ENCODE measurements around the gene CTNNA1.

Gene CTNNA1

GRCh38 chr5:138819081-138819480, 65.9 kb downstream of the CTNNA1 start:
- H3K27me3 ChIP-seq (ENCODE audit: insufficient read depth, insufficient read length) = no peaks in the 10 kb centered on the region
- TF ChIP-seq ZNF274 (IDR thresholded peaks at IDR 0.05; ENCODE audit: low read depth, low read length) (no peak), SUZ12 (IDR thresholded peaks at IDR 0.05; ENCODE audit: extremely low read depth, insufficient read depth, insufficient read length) (no peak), YY1 (IDR thresholded peaks at IDR 0.05; ENCODE audit: insufficient read depth, insufficient read length) (no peak)
- no peak for DNase-seq (ENCODE audit: low read depth, low spot score)
- no peak overlapping the region for H3K9ac ChIP-seq (ENCODE audit: insufficient read length, low read depth)
- no peaks in the 10 kb centered on the region for H3K9me3 ChIP-seq (ENCODE audit: insufficient read depth, low read length)
- no peaks in the 10 kb centered on the region for H3K4me1 ChIP-seq (ENCODE audit: insufficient read depth, insufficient read length)
- H3K36me3 ChIP-seq (ENCODE audit: insufficient read depth, insufficient read length, low read length) = peaks cover 31% of the 10 kb centered on the region
- no peak overlapping the region for H3K4me3 ChIP-seq (ENCODE audit: insufficient read length, low read depth)

GRCh38 chr5:138820695-138821094, 67.5 kb downstream of the CTNNA1 start:
- Histone ChIP-seq H3K9ac (ENCODE audit: insufficient read length, low read depth) (no peak overlapping the region), H3K9me3 (ENCODE audit: insufficient read depth, low read length) (no peaks in the 10 kb centered on the region), H3K4me3 (ENCODE audit: insufficient read length, low read depth) (no peak overlapping the region), H3K4me1 (ENCODE audit: insufficient read depth, insufficient read length) (no peaks in the 10 kb centered on the region), H3K27me3 (ENCODE audit: insufficient read depth, insufficient read length) (no peaks in the 10 kb centered on the region), H3K36me3 (ENCODE audit: insufficient read depth, insufficient read length, low read length) (peaks cover 34% of the 10 kb centered on the region)
- no peak for TF ChIP-seq YY1 (IDR thresholded peaks at IDR 0.05; ENCODE audit: insufficient read depth, insufficient read length)
- TF ChIP-seq SUZ12 (IDR thresholded peaks at IDR 0.05; ENCODE audit: extremely low read depth, insufficient read depth, insufficient read length) = no peak
- TF ChIP-seq ZNF274 (IDR thresholded peaks at IDR 0.05; ENCODE audit: low read depth, low read length) = no peak
- no peak for DNase-seq (ENCODE audit: low read depth, low spot score)

GRCh38 chr5:138824516-138824915, 71.3 kb downstream of the CTNNA1 start:
- H3K9ac ChIP-seq (ENCODE audit: insufficient read length, low read depth) = no peak overlapping the region
- no peak for TF ChIP-seq YY1 (IDR thresholded peaks at IDR 0.05; ENCODE audit: insufficient read depth, insufficient read length)
- TF ChIP-seq ZNF274 (IDR thresholded peaks at IDR 0.05; ENCODE audit: low read depth, low read length) = no peak
- no peak for TF ChIP-seq SUZ12 (IDR thresholded peaks at IDR 0.05; ENCODE audit: extremely low read depth, insufficient read depth, insufficient read length)
- H3K36me3 ChIP-seq (ENCODE audit: insufficient read depth, insufficient read length, low read length) = peaks cover 52% of the 10 kb centered on the region
- no peaks in the 10 kb centered on the region for H3K4me1 ChIP-seq (ENCODE audit: insufficient read depth, insufficient read length)
- no peaks in the 10 kb centered on the region for H3K9me3 ChIP-seq (ENCODE audit: insufficient read depth, low read length)
- no peak for DNase-seq (ENCODE audit: low read depth, low spot score)
- H3K27me3 ChIP-seq (ENCODE audit: insufficient read depth, insufficient read length) = no peaks in the 10 kb centered on the region
- no peak overlapping the region for H3K4me3 ChIP-seq (ENCODE audit: insufficient read length, low read depth)

- no peak overlapping the region for H3K4me3 ChIP-seq (ENCODE audit: insufficient read length, low read depth)
- DNase-seq (ENCODE audit: low read depth, low spot score) = no peak
- peaks cover 49% of the 10 kb centered on the region for H3K36me3 ChIP-seq (ENCODE audit: insufficient read depth, insufficient read length, low read length)
- TF ChIP-seq ZNF274 (IDR thresholded peaks at IDR 0.05; ENCODE audit: low read depth, low read length) (no peak), YY1 (IDR thresholded peaks at IDR 0.05; ENCODE audit: insufficient read depth, insufficient read length) (no peak)
- no peaks in the 10 kb centered on the region for H3K9me3 ChIP-seq (ENCODE audit: insufficient read depth, low read length)
- H3K27me3 ChIP-seq (ENCODE audit: insufficient read depth, insufficient read length) = no peaks in the 10 kb centered on the region
- no peaks in the 10 kb centered on the region for H3K4me1 ChIP-seq (ENCODE audit: insufficient read depth, insufficient read length)
- no peak overlapping the region for H3K9ac ChIP-seq (ENCODE audit: insufficient read length, low read depth)
Observed at GRCh38 chr5:138824924-138825863, 72.0 kb downstream of the CTNNA1 start.

GRCh38 chr5:138828556-138828955, 75.3 kb downstream of the CTNNA1 start:
- Histone ChIP-seq H3K36me3 (ENCODE audit: insufficient read depth, insufficient read length, low read length) (peaks cover 44% of the 10 kb centered on the region), H3K4me1 (ENCODE audit: insufficient read depth, insufficient read length) (no peaks in the 10 kb centered on the region), H3K27me3 (ENCODE audit: insufficient read depth, insufficient read length) (no peaks in the 10 kb centered on the region), H3K9me3 (ENCODE audit: insufficient read depth, low read length) (no peaks in the 10 kb centered on the region), H3K9ac (ENCODE audit: insufficient read length, low read depth) (no peak overlapping the region), H3K4me3 (ENCODE audit: insufficient read length, low read depth) (no peak overlapping the region)
- no peak for DNase-seq (ENCODE audit: low read depth, low spot score)
- TF ChIP-seq ZNF274 (IDR thresholded peaks at IDR 0.05; ENCODE audit: low read depth, low read length) (no peak), SUZ12 (IDR thresholded peaks at IDR 0.05; ENCODE audit: extremely low read depth, insufficient read depth, insufficient read length) (no peak), YY1 (IDR thresholded peaks at IDR 0.05; ENCODE audit: insufficient read depth, insufficient read length) (no peak)

GRCh38 chr5:138829341-138829740, 76.1 kb downstream of the CTNNA1 start:
- Histone ChIP-seq H3K27me3 (ENCODE audit: insufficient read depth, insufficient read length) (no peaks in the 10 kb centered on the region), H3K9ac (ENCODE audit: insufficient read length, low read depth) (no peak overlapping the region), H3K4me1 (ENCODE audit: insufficient read depth, insufficient read length) (no peaks in the 10 kb centered on the region), H3K36me3 (ENCODE audit: insufficient read depth, insufficient read length, low read length) (peaks cover 44% of the 10 kb centered on the region), H3K9me3 (ENCODE audit: insufficient read depth, low read length) (no peaks in the 10 kb centered on the region), H3K4me3 (ENCODE audit: insufficient read length, low read depth) (no peak overlapping the region)
- no peak for DNase-seq (ENCODE audit: low read depth, low spot score)
- TF ChIP-seq SUZ12 (IDR thresholded peaks at IDR 0.05; ENCODE audit: extremely low read depth, insufficient read depth, insufficient read length) = no peak
- TF ChIP-seq ZNF274 (IDR thresholded peaks at IDR 0.05; ENCODE audit: low read depth, low read length) = no peak
- no peak for TF ChIP-seq YY1 (IDR thresholded peaks at IDR 0.05; ENCODE audit: insufficient read depth, insufficient read length)

- no peak for TF ChIP-seq YY1 (IDR thresholded peaks at IDR 0.05; ENCODE audit: insufficient read depth, insufficient read length)
- TF ChIP-seq SUZ12 (IDR thresholded peaks at IDR 0.05; ENCODE audit: extremely low read depth, insufficient read depth, insufficient read length) = no peak
- no peak for TF ChIP-seq ZNF274 (IDR thresholded peaks at IDR 0.05; ENCODE audit: low read depth, low read length)
- Histone ChIP-seq H3K4me1 (ENCODE audit: insufficient read depth, insufficient read length) (no peaks in the 10 kb centered on the region), H3K9ac (ENCODE audit: insufficient read length, low read depth) (no peak overlapping the region), H3K27me3 (ENCODE audit: insufficient read depth, insufficient read length) (no peaks in the 10 kb centered on the region), H3K9me3 (ENCODE audit: insufficient read depth, low read length) (no peaks in the 10 kb centered on the region), H3K36me3 (ENCODE audit: insufficient read depth, insufficient read length, low read length) (peaks cover 31% of the 10 kb centered on the region), H3K4me3 (ENCODE audit: insufficient read length, low read depth) (no peak overlapping the region)
- DNase-seq (ENCODE audit: low read depth, low spot score) = no peak
Observed at GRCh38 chr5:138831703-138832102, 78.5 kb downstream of the CTNNA1 start.
